Stomach (tissue), 4 donors: ENCODE data around the gene CLBA1.

Source experiments
- EP300 ChIP-seq: sonication (generic); formaldehyde crosslinking; IDR thresholded peaks from one replicate; pipeline ENCODE4 v1.6.1; 2017; ENCODE audit warnings: antibody characterized with exemption
- POLR2A ChIP-seq, 4 donors: fragments of 450-650 bp; IDR thresholded peaks; one replicate each; pipeline ENCODE4 v1.6.1; 2016; ENCODE audit warnings: antibody characterized with exemption in 4 of 4, control low read depth in 2 of 4, mild to moderate bottlenecking in 1 of 4, moderate library complexity in 1 of 4
- POLR2AphosphoS5 ChIP-seq, 3 donors: sonication (generic); formaldehyde crosslinking; IDR thresholded peaks; one replicate each; pipeline ENCODE4 v1.6.1; 2016; ENCODE audit warnings: antibody characterized with exemption in 3 of 3
- TF ChIP-seq, protein P1 (sequence below), 7 experiments: fragments of 450-650 bp in 4 of 7; fragments of 200-600 bp in 3 of 7; sonication (generic) in 3 of 7; IDR thresholded peaks; one replicate each; pipeline ENCODE4 v1.5.1; 2016 to 2019; ENCODE audit warnings: antibody characterized with exemption in 7 of 7, control low read depth in 2 of 7, mild to moderate bottlenecking in 1 of 7

DNA sequence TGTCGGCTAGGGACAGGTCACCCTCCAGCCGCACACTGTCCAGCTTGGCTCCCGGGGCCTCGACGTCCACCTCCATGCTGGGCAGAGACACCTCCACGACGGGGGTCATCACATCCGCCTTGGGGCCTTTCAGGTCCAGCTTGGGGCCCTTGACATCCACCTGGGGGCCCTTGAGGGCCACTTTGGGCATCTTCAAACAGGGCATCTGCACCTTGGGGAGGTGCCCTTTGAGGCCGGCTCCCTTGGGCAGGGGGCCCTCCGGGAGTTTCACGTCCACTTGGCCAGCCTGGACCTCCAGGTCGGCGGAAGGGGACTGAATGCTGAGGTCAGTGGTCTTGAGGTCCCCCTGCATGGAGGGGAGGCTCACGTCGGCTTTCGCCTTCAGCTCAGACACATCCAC is 43.0 kb upstream of the CLBA1 start:
- TF ChIP-seq, protein P1, sequence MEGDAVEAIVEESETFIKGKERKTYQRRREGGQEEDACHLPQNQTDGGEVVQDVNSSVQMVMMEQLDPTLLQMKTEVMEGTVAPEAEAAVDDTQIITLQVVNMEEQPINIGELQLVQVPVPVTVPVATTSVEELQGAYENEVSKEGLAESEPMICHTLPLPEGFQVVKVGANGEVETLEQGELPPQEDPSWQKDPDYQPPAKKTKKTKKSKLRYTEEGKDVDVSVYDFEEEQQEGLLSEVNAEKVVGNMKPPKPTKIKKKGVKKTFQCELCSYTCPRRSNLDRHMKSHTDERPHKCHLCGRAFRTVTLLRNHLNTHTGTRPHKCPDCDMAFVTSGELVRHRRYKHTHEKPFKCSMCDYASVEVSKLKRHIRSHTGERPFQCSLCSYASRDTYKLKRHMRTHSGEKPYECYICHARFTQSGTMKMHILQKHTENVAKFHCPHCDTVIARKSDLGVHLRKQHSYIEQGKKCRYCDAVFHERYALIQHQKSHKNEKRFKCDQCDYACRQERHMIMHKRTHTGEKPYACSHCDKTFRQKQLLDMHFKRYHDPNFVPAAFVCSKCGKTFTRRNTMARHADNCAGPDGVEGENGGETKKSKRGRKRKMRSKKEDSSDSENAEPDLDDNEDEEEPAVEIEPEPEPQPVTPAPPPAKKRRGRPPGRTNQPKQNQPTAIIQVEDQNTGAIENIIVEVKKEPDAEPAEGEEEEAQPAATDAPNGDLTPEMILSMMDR (IDR thresholded peaks at IDR 0.05), result no peak
- no peak for TF ChIP-seq POLR2A (IDR thresholded peaks at IDR 0.05)
- TF ChIP-seq EP300, result no peak
- TF ChIP-seq POLR2AphosphoS5 (IDR thresholded peaks at IDR 0.05), result no peak
